ENCODE data around the gene NFATC4.

The NFATC4 gene

DNA sequence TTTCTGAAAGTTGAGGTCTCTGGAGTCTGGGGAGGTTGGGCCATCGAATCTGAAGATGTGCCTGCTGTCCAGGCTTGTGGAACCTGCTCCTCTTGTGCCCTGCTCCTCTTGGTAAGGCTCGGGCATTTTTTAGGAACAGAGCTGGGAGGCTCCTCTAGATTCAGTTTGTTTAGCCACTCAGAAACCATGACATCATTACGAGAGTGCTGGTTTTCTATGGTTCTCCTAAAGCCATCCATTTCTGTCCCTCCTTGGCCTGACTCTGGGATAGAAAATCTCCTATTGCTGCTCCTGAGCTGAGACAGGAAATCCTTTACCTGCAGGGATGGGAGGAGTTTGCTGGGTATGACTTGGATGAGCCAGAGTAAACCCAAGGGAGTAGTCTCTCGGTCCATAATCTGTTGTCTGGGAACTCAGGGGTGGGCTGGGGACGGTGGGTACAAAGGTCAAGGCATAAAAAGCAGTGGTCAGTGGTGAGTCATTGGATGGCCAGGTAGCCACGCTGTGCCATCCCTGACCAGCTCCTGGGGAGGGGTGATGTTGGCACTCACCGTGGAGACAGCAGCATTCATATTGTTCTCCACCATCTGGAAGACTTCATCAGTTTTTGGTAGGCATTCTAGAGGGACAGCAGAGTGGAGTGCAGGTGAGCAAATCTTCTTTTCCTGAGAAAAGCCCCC, 30.7 kb upstream of the NFATC4 start:
- Histone ChIP-seq H3K36me3 (no peaks in the 10 kb centered on the region), H3K4me3 (ENCODE audit: low read depth, low read length) (no peak overlapping the region), H3K27ac (peak overlapping the region; percentile 61), H3K27me3 (ENCODE audit: insufficient read depth, low read depth, severe bottlenecking) (peaks cover 2% of the 10 kb centered on the region), H3K9me3 (ENCODE audit: severe bottlenecking) (no peaks in the 10 kb centered on the region)
- no peak for DNase-seq
- TF ChIP-seq, protein P1, sequence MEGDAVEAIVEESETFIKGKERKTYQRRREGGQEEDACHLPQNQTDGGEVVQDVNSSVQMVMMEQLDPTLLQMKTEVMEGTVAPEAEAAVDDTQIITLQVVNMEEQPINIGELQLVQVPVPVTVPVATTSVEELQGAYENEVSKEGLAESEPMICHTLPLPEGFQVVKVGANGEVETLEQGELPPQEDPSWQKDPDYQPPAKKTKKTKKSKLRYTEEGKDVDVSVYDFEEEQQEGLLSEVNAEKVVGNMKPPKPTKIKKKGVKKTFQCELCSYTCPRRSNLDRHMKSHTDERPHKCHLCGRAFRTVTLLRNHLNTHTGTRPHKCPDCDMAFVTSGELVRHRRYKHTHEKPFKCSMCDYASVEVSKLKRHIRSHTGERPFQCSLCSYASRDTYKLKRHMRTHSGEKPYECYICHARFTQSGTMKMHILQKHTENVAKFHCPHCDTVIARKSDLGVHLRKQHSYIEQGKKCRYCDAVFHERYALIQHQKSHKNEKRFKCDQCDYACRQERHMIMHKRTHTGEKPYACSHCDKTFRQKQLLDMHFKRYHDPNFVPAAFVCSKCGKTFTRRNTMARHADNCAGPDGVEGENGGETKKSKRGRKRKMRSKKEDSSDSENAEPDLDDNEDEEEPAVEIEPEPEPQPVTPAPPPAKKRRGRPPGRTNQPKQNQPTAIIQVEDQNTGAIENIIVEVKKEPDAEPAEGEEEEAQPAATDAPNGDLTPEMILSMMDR (IDR thresholded peaks at IDR 0.05; ENCODE audit: low read depth, low read length) = no peak

DNA sequence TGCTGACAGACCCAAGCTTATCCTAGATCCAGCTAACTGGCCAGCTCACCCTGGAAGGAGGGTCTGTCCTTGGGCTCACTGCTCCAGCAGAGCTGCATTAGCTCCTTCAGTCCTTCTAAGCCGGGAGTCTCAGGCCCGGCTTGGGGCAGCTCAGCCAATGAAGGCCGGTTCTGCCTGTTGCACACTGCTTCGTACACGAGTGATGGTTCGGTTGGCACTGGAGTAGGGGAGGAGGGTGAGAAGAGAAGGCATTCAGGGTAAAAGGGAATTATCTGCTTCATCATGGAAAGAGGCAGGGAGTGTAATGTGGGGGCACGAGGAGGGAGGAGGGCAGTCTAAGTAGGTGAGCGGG, 30.2 kb upstream of the NFATC4 start:
- Histone ChIP-seq H3K36me3 (no peaks in the 10 kb centered on the region), H3K27ac (peak overlapping the region; percentile 61), H3K27me3 (ENCODE audit: insufficient read depth, low read depth, severe bottlenecking) (peaks cover 2% of the 10 kb centered on the region), H3K4me3 (ENCODE audit: low read depth, low read length) (peak overlapping the region; percentile 13; the same call in 1 of the 2 replicates), H3K9me3 (ENCODE audit: severe bottlenecking) (no peaks in the 10 kb centered on the region)
- DNase-seq = peak; percentile 74
- TF ChIP-seq, protein P1 (IDR thresholded peaks at IDR 0.05; ENCODE audit: low read depth, low read length) = no peak

DNA sequence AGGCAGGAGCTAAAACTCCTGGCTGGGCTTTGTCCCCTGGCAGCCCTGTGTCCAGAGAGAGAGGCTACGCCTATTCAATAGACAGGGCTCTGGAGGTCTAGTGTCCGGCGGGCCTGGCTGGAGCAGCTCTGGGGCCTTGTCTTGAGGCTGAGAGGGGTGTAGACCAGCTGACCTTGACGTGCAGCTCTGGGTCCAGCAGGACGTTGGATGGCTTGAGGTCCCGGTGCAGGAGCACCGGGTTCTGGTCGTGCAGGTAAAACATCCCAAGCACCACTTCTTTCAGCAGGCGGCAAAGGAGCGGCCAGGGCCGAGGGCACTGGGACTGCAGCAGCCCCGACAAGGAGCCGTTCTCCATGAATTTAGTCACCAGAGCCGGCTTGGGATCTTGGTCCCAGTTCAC, 29.1 kb upstream of the NFATC4 start:
- TF ChIP-seq, protein P1 (IDR thresholded peaks at IDR 0.05; ENCODE audit: low read depth, low read length) = no peak
- no peaks in the 10 kb centered on the region for H3K36me3 ChIP-seq
- H3K9me3 ChIP-seq (ENCODE audit: severe bottlenecking) = no peaks in the 10 kb centered on the region
- H3K4me3 ChIP-seq (ENCODE audit: low read depth, low read length) = no peak overlapping the region
- no peak for DNase-seq
- no peaks in the 10 kb centered on the region for H3K27me3 ChIP-seq (ENCODE audit: insufficient read depth, low read depth, severe bottlenecking)
- H3K27ac ChIP-seq = peak overlapping the region; percentile 61; the same call in 1 of the 2 replicates

DNA sequence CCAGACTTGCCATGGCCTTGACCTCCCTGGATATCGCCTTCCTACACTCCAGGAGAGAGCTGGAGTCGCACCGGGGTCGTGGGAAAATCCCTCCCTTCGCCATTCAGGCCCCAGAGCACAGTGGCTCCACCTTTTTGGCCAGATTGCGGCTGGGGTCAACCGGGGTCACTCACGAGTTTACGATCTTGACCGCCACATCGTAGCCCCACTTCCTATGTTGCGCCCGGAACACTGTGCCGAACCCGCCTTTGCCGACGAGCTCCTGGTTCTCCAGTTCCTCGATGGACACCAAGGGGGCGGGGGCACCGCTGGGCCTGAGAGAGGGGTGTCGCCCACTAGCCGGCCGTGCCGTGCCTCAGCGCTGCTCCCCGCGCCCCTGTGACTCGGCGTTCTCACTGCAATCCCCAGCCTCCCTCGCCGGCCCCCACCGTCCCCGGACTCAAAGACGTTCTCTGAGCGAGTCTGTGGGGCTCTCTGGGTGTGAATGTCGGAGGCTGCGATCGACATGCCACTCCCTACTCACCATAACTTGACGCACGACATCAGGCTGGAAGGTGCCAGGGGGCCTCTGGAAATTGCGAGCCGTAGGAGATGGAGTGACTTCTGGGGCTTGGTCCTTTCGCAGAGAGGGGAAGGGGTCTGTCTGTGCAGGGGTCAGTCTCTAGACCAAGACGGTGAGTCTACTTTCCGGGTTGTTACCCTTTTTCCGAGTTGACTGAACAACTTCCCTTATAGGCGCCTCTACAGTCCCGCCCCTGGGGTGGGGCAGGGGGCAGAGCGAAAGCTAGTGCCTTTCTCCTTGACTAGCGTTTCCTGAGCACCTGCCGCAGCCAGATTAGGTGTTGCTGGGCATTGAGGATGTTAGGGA, 28.5 kb upstream of the NFATC4 start, which contains the start of gene RIPK3:
RIPK3 (minus strand) TSS at position 708 of the 868 bp plus-strand sequence; CDS start at position 543, 165 bp downstream.
- no peaks in the 10 kb centered on the region for H3K9me3 ChIP-seq (ENCODE audit: severe bottlenecking)
- DNase-seq = no peak
- H3K36me3 ChIP-seq = no peaks in the 10 kb centered on the region
- TF ChIP-seq, protein P1 (IDR thresholded peaks at IDR 0.05; ENCODE audit: low read depth, low read length) = no peak
- H3K27me3 ChIP-seq (ENCODE audit: insufficient read depth, low read depth, severe bottlenecking) = no peaks in the 10 kb centered on the region
- no peak within 1 kb of the TSS for H3K4me3 ChIP-seq (ENCODE audit: low read depth, low read length)
- no peak within 1 kb of the TSS for H3K27ac ChIP-seq

DNA sequence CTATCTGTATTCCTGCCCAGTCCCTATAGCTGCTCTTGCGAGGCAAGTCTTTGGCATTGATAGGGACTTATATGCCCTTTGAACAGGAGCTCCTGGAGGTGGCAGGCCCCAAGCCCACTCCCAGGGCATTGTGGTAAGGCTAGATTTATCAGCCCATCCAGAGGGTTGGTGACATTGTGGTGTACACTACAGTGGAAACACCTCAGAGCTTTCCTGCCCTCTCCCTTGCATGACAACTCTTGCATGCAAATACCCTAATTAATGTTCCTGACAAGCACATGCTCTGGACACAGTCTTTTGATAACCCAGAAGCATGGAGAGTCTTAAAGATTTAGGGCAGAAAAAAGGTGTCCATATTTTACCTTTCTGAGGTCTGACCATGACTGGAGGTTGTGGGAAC, 27.4 kb upstream of the NFATC4 start:
- H3K9me3 ChIP-seq (ENCODE audit: severe bottlenecking) = no peaks in the 10 kb centered on the region
- DNase-seq = no peak
- no peak overlapping the region for H3K27ac ChIP-seq
- H3K36me3 ChIP-seq = no peaks in the 10 kb centered on the region
- H3K4me3 ChIP-seq (ENCODE audit: low read depth, low read length) = no peak overlapping the region
- TF ChIP-seq, protein P1 (IDR thresholded peaks at IDR 0.05; ENCODE audit: low read depth, low read length) = no peak
- H3K27me3 ChIP-seq (ENCODE audit: insufficient read depth, low read depth, severe bottlenecking) = no peaks in the 10 kb centered on the region
